GM12872 (cell line): ENCODE measurements around the gene RBMXL2.

Source experiments
- TF ChIP-seq, protein P1 (sequence below): IDR thresholded peaks from 3 replicates; pipeline ENCODE4 v1.5.1; 2011; ENCODE audit warnings: low read depth, mild to moderate bottlenecking, low read length, moderate library complexity; ENCODE audit not compliant: insufficient read depth

Gene RBMXL2

DNA sequence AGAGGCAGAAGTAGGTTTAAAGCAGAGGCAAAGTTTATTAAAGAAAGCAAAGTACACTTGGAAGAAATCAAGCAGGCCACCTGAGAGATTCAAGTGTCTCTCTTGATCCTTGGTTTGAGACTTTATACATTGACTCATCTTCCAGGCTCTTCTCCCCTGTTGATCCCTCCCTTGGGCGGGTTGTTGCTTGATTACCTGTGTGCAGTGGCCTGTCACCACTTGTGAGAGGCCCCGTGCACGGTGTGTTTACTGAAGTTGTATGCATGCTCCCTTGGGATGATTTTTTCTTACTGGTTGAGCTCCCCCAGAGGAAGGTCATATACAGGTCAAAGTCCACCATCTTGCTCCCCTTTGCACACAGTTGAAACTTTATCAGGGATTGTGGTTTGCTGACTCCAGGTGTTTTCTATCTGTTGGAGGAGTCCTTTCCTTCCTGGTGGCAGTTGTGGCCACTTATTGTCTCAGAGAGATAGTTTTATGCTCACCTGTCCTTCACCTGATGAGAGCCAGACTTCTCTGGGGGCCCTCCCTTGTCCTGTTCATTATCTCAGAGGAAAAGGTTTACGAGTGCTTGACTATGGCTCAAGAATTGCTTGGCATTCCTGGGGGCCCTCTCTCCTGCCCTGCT is 16.3 kb upstream of the RBMXL2 start:
- TF ChIP-seq, protein P1, sequence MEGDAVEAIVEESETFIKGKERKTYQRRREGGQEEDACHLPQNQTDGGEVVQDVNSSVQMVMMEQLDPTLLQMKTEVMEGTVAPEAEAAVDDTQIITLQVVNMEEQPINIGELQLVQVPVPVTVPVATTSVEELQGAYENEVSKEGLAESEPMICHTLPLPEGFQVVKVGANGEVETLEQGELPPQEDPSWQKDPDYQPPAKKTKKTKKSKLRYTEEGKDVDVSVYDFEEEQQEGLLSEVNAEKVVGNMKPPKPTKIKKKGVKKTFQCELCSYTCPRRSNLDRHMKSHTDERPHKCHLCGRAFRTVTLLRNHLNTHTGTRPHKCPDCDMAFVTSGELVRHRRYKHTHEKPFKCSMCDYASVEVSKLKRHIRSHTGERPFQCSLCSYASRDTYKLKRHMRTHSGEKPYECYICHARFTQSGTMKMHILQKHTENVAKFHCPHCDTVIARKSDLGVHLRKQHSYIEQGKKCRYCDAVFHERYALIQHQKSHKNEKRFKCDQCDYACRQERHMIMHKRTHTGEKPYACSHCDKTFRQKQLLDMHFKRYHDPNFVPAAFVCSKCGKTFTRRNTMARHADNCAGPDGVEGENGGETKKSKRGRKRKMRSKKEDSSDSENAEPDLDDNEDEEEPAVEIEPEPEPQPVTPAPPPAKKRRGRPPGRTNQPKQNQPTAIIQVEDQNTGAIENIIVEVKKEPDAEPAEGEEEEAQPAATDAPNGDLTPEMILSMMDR, result no peak

DNA sequence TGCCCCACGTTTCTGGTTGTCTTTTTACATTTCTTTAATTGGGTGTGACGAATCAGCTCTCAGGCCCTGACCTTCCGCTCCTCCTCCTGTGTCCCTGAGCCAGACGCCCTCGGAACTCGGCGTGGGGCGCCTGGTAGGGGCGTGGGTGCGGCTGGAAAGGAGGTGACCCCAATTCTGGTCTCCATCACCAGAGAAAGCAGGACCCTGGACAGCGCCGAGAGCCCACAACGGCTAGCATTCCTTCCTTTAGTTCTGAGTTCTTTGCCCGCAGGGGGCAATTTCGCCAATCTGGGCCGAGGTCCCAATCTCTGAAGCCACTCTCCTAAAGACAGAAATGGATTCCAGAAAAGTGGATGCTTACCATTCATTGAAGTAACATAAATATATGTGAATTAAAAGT is 11.7 kb upstream of the RBMXL2 start:
- TF ChIP-seq, protein P1, result no peak

DNA sequence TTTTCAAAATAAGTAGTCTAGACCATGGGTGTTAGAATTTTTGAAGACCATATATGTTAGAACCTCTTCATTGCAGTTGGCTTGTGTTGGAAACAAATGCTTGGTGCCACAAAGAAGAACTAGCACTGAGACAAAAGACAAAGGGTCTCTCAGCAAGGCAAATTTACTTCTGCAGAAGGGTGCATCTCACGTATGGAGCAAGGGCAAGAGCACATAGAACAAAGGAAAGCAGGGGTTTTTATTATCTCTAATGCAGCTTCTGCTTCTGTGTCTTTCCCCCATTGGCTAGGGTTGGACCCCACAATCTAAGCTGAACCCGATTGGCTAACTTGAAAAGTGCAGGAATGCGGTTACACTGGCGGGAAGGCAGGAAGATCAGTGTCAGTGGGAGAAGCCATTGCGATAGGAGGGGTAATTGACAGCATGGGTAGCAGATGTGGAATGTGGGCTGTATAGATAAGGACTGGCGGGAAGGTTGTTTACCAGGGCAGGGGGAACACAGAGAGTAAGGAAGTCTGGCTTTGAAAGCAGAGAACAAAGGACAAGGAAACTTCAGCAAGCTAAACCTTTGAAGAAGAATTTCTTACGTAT is 9.2 kb upstream of the RBMXL2 start:
- TF ChIP-seq, protein P1, result no peak

DNA sequence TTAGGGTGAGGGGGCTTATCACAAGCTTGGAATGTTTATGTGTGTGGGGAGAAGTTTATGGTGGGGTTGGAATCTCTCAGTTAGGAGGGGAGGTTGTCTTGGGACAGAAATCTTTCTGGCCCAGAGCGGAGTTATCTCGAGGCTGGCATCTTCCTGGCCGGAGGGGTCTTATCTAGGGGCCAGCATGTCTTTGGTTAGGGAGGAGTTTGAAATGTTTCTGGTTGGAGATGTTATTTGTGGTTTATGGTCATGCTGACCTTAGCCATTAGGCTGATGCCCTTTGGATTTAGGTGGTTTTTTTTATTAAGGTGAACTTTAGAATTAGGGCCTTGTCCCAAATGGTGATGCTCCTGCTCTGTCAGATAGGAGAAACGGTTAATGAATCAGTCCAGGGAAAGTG is 7.9 kb upstream of the RBMXL2 start:
- TF ChIP-seq, protein P1, result no peak

DNA sequence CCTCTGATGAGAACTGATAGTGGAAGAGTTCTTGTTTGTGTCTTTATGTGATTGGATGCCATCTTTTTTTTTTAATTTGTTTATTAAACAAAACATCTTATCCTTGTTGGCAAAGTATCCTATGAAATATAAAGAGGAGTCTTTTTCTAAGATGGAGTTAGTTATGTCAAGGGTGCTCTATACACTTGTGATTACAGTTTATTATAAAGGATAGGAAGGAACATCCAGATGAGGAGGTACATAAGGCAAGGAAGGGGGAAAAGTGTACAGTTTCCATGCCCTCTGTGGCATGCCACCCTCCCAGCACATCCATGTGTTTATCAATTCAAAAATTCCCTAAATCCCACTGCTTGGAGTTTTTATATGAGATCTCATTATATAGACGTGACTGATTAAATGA is 7.4 kb upstream of the RBMXL2 start:
- TF ChIP-seq, protein P1, result no peak

DNA sequence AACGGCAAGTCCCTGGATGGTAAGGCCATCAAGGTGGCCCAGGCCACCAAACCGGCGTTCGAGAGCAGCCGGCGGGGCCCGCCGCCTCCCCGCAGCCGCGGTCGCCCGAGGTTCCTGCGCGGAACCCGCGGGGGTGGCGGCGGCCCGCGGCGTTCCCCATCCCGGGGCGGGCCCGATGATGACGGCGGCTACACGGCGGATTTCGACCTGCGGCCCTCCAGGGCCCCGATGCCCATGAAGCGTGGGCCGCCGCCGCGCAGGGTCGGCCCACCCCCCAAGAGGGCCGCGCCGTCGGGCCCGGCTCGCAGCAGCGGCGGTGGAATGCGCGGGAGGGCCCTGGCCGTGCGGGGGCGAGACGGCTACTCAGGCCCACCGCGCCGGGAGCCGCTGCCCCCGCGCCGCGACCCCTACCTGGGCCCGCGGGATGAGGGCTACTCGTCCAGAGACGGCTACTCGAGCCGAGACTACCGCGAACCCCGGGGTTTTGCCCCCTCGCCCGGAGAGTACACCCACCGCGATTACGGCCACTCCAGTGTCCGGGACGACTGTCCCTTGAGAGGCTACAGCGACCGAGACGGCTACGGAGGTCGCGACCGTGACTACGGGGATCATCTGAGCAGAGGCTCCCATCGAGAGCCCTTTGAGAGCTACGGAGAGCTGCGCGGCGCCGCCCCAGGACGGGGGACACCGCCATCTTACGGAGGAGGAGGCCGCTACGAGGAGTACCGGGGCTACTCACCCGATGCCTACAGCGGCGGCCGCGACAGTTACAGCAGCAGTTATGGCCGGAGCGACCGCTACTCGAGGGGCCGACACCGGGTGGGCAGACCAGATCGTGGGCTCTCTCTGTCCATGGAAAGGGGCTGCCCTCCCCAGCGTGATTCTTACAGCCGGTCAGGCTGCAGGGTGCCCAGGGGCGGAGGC is 792 bp downstream of the RBMXL2 start:
- TF ChIP-seq, protein P1, result no peak

DNA sequence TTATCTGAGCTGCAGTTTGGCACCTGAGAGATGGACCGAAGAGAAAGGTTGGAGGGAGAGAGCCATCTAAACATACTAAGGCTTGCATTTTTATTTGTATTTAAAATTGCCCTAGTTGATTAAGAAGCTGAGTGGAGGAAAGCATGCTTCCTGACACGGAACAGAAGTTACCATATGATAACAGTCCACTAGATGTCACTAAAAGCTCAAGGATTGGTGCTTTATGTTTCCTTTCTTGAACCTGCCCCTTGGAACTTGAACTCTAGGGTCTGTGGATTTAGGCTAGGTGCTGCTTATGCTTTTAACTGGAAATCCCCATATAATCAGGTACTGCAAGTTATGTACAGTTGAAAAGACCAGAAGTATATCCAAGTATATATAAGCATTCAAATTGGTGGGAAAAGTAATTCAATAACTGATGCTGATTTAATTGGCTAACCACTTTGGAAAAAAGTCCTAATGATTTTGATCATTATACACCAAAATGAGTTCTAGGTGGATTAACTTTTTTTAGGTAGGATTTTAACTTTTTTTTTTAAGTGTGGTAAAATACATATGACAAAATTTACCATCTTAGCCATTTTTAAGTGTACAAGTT is 9.5 kb downstream of the RBMXL2 start:
- TF ChIP-seq, protein P1, result peak; percentile 72
